GM21737 (cell line): Measurements from ENCODE around the gene OR7G2.

Experiments
- ATAC-seq: cut with Tn5 transposase; IDR thresholded peaks from one replicate; pipeline ENCODE4 v1.9.1; 2021; ENCODE audit warnings: mild to moderate bottlenecking, moderate library complexity; ENCODE audit not compliant: unreplicated experiment

OR7G2 gene

DNA sequence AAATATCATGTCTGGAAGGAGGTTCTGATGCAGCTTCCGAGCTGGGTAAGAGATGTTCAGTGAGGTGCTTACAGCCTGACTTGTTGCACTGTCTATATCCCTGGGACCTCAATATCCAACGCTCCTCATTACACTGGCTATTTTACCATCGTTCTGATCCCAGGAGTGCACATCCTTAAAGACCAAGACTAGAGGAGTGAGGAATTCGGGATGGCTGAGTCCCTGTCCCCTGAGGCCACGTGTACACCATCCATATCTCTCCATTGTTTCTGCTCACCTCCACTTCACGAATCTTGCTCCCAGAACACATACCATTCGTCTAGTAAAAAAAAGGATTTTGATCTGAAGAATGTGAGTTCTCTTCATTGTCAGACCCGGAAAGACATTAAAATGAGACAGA lies at the start of gene OR7G2:
Gene OR7G2, minus strand, starts transcription at position 101 of the 400 bp plus-strand sequence. CDS start 4,232 bp downstream, outside the sequence.
- ATAC-seq = no peak

DNA sequence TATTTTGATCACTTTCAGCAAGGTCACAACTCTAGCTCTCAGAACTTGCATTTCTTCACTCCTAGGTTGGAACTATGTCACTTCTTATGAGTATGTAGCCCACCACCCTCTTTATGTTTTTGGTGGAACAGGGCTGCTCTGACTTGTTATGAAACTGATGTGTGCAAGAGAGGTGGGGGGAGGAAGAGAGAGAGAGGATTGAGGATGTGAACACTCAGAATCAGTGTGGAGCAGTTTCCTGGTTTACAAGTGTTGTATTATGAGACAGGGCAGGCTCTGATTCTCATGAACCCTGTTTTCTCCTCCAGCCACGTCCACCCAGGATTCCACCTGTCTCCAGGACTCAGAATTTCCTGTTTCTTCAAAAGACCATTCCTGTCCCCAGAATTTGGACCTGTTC lies 49.0 kb upstream of the OR7G2 start:
- ATAC-seq = no peak

DNA sequence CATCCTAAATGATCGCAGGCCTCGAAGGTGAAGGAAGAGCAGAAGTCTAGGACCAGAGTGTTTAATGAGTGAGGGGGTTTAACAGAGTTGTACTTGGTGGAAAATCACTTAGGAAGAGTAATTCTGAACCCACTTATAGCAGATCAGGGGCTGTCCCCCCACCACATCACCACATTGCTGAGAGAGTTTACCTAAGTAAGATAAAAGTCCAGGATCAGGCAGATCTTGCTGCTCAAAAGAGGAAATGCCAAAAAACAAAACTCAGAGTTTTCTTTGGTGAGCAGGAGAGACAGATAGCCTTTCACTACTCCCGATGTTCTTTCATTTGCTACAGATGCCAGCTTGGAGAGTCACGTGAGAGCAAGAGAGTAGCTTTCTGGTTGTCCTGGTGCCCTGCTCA lies 48.3 kb upstream of the OR7G2 start:
- ATAC-seq = no peak

DNA sequence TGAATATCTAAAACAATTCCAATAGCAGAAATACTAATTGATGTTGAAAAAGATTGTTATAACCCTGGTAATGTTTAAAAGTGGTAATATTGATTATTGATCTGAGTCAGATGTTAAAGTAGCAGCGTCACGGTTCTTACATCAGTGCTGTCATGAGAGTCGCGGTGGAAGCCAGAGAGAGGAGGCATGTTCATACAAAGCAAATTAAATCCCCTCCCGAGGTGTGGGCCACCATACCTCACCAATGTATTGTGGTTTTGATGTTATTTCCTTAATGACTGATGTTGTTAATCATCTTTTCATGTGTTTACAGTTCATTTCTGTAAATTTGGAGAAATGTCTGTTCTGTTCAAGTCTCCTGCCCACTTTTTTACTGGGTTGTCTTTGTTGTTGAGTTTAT lies 44.1 kb upstream of the OR7G2 start:
- no peak for ATAC-seq

DNA sequence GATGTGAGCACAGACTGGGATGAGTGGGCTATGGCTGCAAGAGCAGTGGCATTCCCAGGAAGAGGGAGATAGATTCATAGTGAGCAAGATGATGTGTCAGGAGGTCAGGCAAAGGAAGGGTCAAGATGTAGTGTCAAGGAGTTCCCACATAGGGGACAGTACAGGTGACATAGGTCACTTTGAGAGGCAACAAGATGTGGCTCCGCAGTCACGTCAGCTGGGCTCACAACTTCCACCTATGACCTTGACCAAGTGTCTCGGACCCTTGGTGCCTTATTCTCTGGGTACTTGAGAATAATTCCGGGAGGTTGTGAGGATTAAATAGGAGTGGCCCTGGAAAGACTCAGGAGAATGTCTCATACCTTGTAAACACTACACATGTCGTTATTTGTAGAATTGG lies 43.4 kb upstream of the OR7G2 start:
- ATAC-seq = no peak

DNA sequence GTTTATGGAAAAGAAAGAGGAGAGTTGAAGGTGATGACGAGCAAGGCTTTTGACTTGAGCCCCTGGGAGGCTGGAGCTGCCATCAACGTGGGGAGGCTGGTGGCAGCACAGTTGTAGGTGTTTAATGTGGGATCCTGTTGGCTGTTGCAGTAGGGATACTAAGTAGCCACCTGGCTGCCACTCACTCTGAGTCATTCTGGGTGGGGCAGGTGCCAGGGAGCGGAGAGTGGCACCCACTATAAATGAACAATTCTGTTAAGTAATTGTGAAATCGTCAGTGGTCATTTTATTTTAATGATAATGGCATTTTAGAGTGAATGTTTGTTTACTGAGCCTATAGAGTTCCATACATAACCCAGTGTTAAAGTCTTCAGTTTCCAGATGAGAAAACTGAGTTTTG lies 42.7 kb upstream of the OR7G2 start:
- no peak for ATAC-seq

DNA sequence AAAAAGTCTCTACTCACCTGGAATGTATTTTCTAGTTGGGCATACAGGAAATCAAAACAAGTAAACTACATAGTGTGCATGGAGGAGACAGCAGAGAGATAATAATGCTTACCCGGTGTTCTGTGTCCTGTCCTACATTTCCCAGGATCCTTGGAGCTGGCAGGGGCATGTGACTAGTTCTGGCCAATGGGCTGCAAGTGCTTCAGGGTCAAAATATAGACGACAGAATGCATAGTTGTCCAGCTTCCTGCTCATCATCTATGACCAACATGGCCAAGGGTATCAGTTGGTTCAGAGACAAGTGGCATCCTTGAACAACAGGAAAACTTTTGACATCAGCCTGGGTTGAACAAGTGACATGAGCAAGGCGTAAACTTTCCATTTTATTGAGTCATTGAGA lies 41.4 kb upstream of the OR7G2 start:
- no peak for ATAC-seq

DNA sequence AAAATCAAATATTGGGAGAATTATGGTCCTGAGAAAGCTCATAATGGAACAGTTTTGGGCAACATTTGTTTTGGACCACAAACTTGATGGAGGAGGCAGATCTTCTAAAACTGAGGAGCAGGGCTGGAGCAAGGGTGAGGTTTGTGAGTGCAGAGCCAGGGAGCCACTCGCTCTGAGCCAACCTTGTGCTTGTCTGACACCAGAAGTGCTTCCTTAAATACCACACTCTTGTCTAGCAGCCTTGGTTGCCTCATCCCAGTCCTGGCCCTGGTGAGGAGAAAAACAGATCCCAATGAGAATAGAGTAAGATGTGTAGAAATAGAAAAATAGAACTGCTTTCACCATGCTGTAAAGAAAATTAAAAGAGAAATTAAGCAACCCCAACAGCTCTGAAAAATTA lies 39.6 kb upstream of the OR7G2 start:
- no peak for ATAC-seq

DNA sequence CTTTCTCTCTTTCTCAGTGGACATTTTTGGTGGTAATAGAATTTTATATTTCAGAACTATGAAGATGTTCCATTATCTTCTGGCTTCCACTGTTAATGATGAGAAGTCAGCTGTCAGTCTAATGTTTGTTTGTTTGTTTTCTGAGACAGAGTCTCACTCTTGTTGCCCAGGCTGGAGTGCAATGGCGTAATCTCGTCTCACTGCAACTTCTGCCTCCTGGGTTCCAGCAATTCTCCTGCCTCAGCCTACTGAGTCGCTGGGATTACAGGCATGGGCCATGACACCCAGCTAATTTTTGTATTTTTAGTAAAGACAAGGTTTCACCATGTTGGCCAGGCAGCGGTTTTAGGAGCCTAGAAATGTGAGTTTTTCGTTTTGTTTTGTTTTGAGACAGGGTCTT lies 37.6 kb upstream of the OR7G2 start:
- no peak for ATAC-seq

DNA sequence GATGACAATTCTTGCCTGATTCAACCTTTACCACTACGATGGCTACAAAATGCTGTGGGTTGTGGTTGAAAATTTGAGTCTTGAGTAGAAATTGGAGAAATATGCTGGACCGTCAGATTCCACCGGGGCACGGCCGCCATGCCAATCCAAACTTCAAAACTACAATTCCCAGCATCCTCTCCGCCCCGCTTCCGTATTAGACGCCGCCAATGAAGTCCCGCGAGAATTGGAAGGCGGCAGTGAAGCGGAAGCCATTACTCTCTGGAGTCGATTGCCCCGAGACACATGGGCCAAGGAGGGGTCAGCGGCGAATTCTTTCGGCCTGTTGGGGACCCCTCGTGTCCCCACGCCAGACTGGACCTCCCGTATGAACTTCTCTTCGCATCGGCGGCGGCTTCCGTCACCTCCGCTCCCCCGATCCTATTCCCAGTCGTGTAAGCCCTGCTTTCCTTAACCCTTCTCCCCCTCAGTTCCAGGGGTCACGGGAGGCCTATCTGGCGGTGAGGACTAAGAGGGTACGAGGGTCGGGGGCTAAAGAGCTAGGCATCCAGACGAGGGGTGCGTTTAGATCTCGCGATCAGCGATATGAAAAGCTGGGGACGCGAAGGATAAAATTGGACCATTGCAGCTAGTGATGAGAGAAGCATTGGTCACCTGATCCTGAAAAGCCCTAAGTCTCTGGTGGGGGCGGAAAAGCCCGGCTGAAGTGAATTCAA lies 33.0 kb upstream of the OR7G2 start, which contains the start of gene ZNF317:
Gene ZNF317, plus strand, starts transcription at position 239 of the 716 bp plus-strand sequence. CDS start 15,620 bp downstream, outside the sequence.
- peak; percentile 88 for ATAC-seq

DNA sequence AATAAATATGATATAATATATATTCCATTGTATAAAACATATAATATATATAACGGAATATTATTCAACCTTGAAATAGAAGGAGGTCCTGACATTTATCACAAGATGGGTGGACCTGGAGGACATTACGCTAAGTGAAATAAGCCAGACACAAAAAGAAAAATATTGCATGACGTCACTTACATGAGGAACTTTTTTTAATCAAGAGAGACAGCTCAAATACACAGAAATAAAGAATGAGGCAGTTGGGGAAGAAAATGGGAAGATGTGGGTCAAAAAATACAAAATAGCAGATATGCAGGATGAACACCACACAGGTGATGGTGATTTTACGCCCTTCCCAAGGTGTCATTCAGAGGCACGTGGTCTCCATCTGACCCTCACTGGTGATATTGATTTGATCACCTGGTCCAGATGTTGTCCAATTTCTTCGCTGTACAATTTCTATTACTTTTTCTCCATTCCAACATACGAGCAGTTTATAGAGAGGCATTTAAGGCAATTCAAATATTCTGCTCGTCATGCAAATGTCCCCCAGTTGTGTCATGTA lies 32.4 kb upstream of the OR7G2 start:
- ATAC-seq = no peak

DNA sequence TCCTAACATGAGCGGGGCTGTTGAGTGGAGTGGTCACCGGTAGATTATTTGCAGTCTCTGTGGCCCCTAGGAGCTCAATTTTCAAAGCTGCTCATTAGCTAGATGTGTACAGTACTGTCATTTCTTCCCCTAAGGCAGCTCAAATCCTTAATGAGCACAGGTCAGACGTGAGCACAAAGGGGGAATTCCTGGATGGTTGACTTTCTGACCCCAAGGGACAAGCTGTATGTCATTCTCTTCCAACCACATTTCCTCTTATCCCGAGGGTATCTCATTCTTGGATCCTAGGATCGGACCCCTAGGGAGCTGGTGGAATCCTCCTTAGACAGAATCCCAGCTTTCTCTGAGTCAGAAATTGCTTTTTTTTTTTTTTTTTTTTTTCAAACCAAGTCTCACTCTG lies 25.1 kb upstream of the OR7G2 start:
- ATAC-seq = no peak

DNA sequence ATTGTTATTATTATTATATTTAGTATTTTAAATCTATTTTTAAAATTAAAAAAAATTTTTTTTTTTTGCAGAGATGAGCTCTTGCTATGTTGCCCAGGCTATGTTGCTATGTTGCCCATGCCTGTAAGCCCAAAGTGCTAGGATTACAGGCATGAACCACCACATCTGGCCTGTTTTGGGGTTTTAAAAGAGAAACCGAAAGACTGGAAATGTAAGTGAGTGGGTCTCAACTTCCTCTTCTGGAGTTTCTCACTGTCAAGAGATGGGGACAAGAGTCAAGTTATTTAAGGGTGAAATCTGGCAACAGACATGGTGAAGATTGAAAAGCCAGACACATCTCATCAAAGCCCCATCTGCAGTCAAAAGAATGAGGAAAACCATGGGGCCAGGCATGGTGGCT lies 23.7 kb upstream of the OR7G2 start:
- no peak for ATAC-seq

DNA sequence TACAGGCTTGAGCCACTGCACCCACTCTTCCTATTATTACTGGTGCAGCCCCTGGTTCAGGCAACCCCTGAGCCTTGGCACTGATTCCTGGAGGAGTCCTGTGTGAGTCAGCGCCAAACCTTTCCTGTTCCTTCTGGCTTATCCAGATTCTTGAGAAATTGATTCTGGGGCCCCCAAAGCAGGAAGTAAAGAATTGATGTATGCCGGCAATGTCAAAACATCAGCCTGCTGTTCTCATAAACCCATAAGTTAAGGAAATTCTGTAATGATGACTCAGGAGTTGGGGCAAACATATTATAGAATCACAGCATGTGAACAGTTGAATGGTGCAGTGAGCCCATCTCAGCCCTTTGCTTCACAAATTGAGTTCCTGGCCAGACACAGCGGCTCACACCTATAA lies 20.9 kb upstream of the OR7G2 start:
- ATAC-seq = no peak

DNA sequence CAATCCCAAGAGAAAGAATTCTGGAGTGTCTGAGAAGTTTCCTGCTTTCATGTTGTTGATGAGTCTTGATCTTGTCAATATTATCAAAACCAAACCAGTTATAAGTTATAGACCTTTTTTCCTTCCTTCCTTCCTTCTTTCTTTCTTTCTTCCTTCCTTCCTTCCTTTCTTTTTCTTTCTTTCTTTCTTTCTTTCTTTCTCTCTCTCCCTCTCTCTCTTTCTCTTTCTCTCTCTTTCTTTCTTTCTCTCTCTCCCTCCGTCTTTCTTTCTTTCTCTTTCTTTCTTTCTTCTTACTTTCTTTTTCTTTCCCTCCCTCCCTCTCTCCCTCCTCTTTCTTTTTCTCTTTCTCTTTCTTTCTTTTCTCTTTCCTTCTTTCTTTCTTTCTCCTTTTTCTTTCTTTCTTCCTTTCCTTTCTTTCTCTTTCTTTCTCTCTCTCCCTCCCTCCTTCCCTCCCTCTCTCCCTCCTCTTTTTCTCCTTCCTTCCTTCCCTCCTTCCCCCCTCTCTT lies 19.7 kb upstream of the OR7G2 start, which contains the start of gene OR7G3:
Gene OR7G3, minus strand, starts transcription at position 51 of the 506 bp plus-strand sequence. Its CDS starts 0 bp downstream, at position 51.
- ATAC-seq = no peak

DNA sequence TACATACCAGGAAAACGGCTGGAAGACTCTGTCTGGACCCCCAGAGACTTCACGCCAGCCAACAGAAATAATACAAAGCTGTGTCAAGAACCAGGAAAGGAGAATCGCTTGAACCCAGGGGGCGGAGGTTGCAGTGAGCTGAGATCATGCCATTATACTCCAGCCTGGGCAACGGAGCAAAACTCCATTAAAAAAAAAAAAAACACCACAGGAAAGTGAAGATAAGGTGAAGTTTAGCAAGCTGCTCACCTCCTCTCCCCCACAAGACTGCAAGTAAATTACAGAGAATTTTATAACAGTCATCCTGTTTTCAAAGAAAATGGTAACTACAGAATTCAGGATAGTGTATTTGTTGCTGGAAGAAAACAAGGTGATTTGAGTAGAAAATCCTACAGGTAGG lies 9.3 kb upstream of the OR7G2 start:
- ATAC-seq = no peak

DNA sequence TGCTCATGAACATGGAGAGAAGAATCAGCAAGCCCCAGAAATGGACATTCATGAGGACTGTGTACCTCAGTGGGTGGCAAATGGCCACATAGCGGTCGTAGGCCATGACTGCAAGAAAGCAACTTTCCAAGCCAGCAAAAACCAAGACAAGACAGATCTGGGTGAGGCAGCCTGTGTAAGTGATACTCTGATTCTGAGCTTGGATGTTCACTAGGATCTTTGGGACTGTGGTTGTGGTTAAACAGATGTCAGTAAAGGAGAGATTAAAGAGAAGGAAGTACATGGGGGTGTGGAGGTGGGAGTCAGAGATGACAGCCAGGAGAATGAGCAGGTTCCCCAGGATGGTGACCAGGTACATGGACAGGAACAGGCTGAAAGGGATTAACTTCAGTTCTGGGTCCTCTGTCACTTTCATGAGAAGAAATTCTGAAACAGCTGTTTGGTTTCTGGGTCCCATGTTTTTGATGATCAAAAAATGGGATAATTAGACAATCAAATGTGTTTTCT lies 8.1 kb upstream of the OR7G2 start, which contains the start of gene OR7G1:
Gene OR7G1, minus strand, starts transcription at position 457 of the 507 bp plus-strand sequence. Its CDS starts 0 bp downstream, at position 457.
- ATAC-seq = no peak

DNA sequence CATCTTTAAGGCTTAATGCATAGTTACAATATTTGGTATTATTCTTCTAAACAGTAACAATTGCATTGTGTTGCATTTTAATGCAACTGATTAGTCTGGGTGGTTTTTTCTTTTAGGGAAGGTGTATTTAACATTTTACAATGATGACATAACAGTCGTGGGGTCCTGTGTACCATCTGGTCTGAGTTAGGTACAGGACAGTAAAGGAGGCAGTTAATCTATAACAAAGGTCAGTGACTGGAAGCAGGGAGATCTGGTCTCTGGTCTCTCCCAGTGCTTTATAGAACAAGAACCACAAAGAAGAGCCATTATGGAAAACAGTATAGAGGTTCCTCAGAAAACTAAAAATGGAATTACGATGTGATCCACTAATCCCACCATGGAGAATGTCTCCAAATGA lies 2.7 kb upstream of the OR7G2 start:
- no peak for ATAC-seq

DNA sequence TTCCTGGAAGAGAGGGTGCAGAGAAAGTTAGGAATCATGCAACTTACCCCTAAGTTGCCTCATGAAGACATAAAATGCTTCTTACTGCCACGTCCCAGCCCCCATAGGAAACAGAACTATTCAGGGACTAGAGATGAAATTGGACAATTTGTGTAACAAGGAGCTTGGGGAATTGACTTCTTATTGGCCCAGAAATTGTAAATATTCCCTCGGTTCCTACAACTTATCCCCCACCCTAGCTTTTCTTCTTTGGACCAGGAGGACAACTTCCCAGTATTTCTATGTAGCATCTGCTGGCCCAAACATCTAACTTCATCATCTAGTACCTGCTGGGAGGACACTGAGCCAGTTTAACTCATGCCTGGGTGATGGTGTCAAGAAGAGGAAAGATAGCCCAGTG lies 20.5 kb downstream of the OR7G2 start, which contains the start of gene OR1M1:
Gene OR1M1, plus strand, starts transcription at position 301 of the 400 bp plus-strand sequence. CDS start 6,184 bp downstream, outside the sequence.
- no peak for ATAC-seq

DNA sequence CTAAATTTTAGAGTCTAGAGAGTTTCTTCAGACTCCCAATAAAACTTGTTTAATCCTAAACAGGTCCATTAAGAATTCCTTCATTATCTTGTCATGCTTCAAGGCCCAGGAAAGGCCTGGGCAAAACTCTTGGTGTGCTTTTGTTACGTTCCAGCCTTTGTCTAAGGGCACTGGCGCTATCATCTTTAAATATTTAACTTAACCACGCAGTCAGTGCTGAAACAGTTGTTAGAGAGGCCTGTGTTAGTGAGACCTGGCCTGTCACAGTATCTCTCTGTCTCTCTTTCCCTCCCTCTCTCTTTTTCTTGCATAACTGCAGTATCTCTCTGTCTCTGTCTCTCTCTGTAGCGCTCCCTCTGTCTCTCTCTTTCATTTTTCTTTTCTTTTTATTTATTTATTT lies 28.6 kb downstream of the OR7G2 start:
- ATAC-seq = no peak

DNA sequence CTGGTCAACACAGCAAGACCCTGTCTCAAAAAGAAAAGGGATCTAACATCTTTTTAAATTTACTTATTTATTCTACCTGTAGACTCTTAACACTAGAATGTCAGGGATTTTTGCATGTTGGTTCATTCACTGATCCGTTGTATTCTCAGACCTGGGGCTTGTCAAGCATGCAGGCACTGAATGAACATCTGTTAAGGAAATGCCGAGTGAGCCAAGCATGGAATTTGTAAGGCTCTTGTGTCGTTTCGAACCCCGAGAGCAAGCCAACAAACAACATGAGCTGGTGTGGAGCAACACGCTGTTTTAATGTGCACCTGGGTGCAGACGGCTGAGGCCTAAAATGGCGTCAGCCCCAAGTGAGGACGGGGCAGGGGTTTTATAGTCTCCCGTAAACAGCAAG lies 30.4 kb downstream of the OR7G2 start:
- ATAC-seq = no peak
